Aorta (tissue), 5 donors: Measurements from ENCODE around the gene ARHGEF1. TPM values are rescaled to one million over a fixed set of nuclear protein-coding genes. Genes with fewer than 3 reads are reported as not detected.

Source experiments
- ATAC-seq: fragments of 200-7000 bp; cut with Tn5 transposase; one replicate; pipeline ENCODE4 v1.9.1; 2022; ENCODE audit warnings: moderate library complexity; ENCODE audit not compliant: low FRiP score
- DNase-seq, 2 donors: peaks; one replicate each; pipeline ENCODE4 v3.0.0-alpha.2; 2020
- H3K27ac ChIP-seq, 2 donors: one replicate each; pipeline ENCODE4 v1.5.1; 2013; ENCODE audit warnings: low read length in 2 of 2, mild to moderate bottlenecking in 2 of 2, moderate library complexity in 2 of 2, control low read depth in 1 of 2, inconsistent platforms in 1 of 2, low read depth in 1 of 2
- H3K27me3 ChIP-seq, 2 donors: one replicate each; pipeline ENCODE4 v1.6.1; 2013; ENCODE audit warnings: control low read depth in 1 of 2, low read length in 1 of 2, mild to moderate bottlenecking in 1 of 2, moderate library complexity in 1 of 2; ENCODE audit not compliant: insufficient read depth in 2 of 2, control insufficient read depth in 1 of 2
- H3K36me3 ChIP-seq, 2 donors: one replicate each; pipeline ENCODE4 v1.6.1; 2013; ENCODE audit warnings: control low read depth in 1 of 2, low read length in 1 of 2, mild to moderate bottlenecking in 1 of 2; ENCODE audit not compliant: insufficient read depth in 2 of 2, control insufficient read depth in 1 of 2
- H3K4me1 ChIP-seq, 2 donors: one replicate each; pipeline ENCODE4 v1.6.1; 2013; ENCODE audit warnings: low read length in 2 of 2, control low read depth in 1 of 2, mild to moderate bottlenecking in 1 of 2, moderate library complexity in 1 of 2; ENCODE audit not compliant: insufficient read depth in 2 of 2, control insufficient read depth in 1 of 2
- H3K4me3 ChIP-seq, 2 donors: one replicate each; pipeline ENCODE4 v1.5.1; 2013; ENCODE audit warnings: low read length in 2 of 2, control low read depth in 1 of 2, mild to moderate bottlenecking in 1 of 2
- H3K9me3 ChIP-seq: one replicate; pipeline ENCODE4 v1.6.1; 2013; ENCODE audit warnings: mild to moderate bottlenecking, low read length; ENCODE audit not compliant: control insufficient read depth
- WGBS, 2 donors: extraction: QIAGEN DNeasy Blood & Tissue Kit; methylation state at CpG; one replicate each; pipeline ENCODE4 v1.1.7; 2013; 5-methylcytosine and 5-hydroxymethylcytosine counted together
- intact Hi-C, 2 donors: fragments of 100-400 bp; cut with DNase I; formaldehyde crosslinking; loops; one replicate each; pipeline versions ENCODE4 v1.14.2 to v1.15.0; 2022
- polyA plus RNA-seq, 2 donors: library from polyadenylated mRNA; stranded (reverse); fragments of 200-250 nt; gene quantifications; one replicate each; pipeline ENCODE4 v1.2.3, GENCODE V29; 2013
- total RNA-seq, 2 donors: library from RNA; stranded (reverse); fragmentation: NEBNext Ultra II Directional; extraction: Animal tissue kit (Norgen Biotek cat#: 25700); gene quantifications; one replicate each; pipeline ENCODE4 v1.2.1, GENCODE V29; 2021
- donor health status: healthy with polysubstance abuse.
- donor health status: Bipolar disorder and iron deficiency.
- donor health status: DM: no; HTN: no; CAD: no.
- donor health status: DM: no; HTN: no; CAD: no.
- donor health status: DM: yes; HTN: yes; CAD: no.

The ARHGEF1 gene
- total and polyA plus RNA-seq, 4 donors, result 29.8 to 163 (median 116) TPM

GRCh38 chr19:41928754-41929535 lies 46.0 kb downstream of the ARHGEF1 start:
- Histone ChIP-seq H3K27ac (no peak overlapping the region), H3K36me3 (no peaks in the 10 kb centered on the region), H3K4me3 (no peak overlapping the region), H3K27me3 (peaks cover 0 to 3% of the 10 kb centered on the region in 2 donors), H3K4me1 (no peaks in the 10 kb centered on the region), H3K9me3 (peaks cover 5% of the 10 kb centered on the region)
- intact Hi-C loops, result no loop called here
- 3 to 5% methylated on average over 23 to 29 of the region's 29 CpGs for WGBS, 2 donors
- ATAC-seq (no peak), DNase-seq (no peak)

GRCh38 chr19:41929536-41930071 lies 46.6 kb downstream of the ARHGEF1 start:
- no peak for ATAC-seq
- 18 to 19% methylated on average over 14 of the region's 14 CpGs for WGBS, 2 donors
- H3K4me3 ChIP-seq, result no peak overlapping the region
- intact Hi-C loops, result no loop called here
- DNase-seq, result no peak
- peaks cover 5% of the 10 kb centered on the region for H3K9me3 ChIP-seq
- H3K4me1 ChIP-seq, result no peaks in the 10 kb centered on the region
- H3K27ac ChIP-seq, result no peak overlapping the region
- no peaks in the 10 kb centered on the region for H3K36me3 ChIP-seq
- peaks cover 0 to 3% of the 10 kb centered on the region in 2 donors for H3K27me3 ChIP-seq

- 18 to 22% methylated on average over 7 of the region's 7 CpGs for WGBS, 2 donors
- Histone ChIP-seq H3K27ac (no peak overlapping the region), H3K9me3 (peaks cover 5% of the 10 kb centered on the region), H3K4me1 (no peaks in the 10 kb centered on the region), H3K36me3 (no peaks in the 10 kb centered on the region), H3K4me3 (no peak overlapping the region), H3K27me3 (peaks cover 0 to 3% of the 10 kb centered on the region in 2 donors)
- ATAC-seq (no peak), DNase-seq (no peak)
- intact Hi-C loops, result no loop called here
Observed at GRCh38 chr19:41930322-41930722, 47.3 kb downstream of the ARHGEF1 start.

GRCh38 chr19:41930926-41931592 lies 48.1 kb downstream of the ARHGEF1 start:
- intact Hi-C loops, result no loop called here
- Histone ChIP-seq H3K4me1 (no peaks in the 10 kb centered on the region), H3K4me3 (no peak overlapping the region), H3K27ac (no peak overlapping the region), H3K36me3 (no peaks in the 10 kb centered on the region), H3K27me3 (peaks cover 0 to 3% of the 10 kb centered on the region in 2 donors), H3K9me3 (peaks cover 3% of the 10 kb centered on the region)
- ATAC-seq, result no peak
- no peak for DNase-seq
- WGBS, 2 donors, result 5 to 7% methylated on average over 17 of the region's 17 CpGs

- Histone ChIP-seq H3K27me3 (peaks cover 0 to 3% of the 10 kb centered on the region in 2 donors), H3K9me3 (no peaks in the 10 kb centered on the region), H3K4me1 (no peaks in the 10 kb centered on the region), H3K27ac (no peak overlapping the region), H3K36me3 (no peaks in the 10 kb centered on the region), H3K4me3 (no peak overlapping the region)
- 18 to 21% methylated on average over 11 of the region's 11 CpGs for WGBS, 2 donors
- intact Hi-C loops, result no loop called here
- ATAC-seq (no peak), DNase-seq (no peak)
Observed at GRCh38 chr19:41932259-41932719, 49.3 kb downstream of the ARHGEF1 start.

GRCh38 chr19:41932720-41933332 lies 49.8 kb downstream of the ARHGEF1 start:
- DNase-seq, result no peak
- Histone ChIP-seq H3K36me3 (no peaks in the 10 kb centered on the region), H3K27me3 (peaks cover 0 to 3% of the 10 kb centered on the region in 2 donors), H3K9me3 (no peaks in the 10 kb centered on the region), H3K4me1 (no peaks in the 10 kb centered on the region), H3K27ac (no peak overlapping the region), H3K4me3 (no peak overlapping the region)
- intact Hi-C loops, result no loop called here
- WGBS, 2 donors, result 13 to 14% methylated on average over 28 to 29 of the region's 29 CpGs
- ATAC-seq, result no peak

- Histone ChIP-seq H3K36me3 (no peaks in the 10 kb centered on the region), H3K9me3 (no peaks in the 10 kb centered on the region), H3K4me1 (no peaks in the 10 kb centered on the region), H3K27ac (no peak overlapping the region), H3K27me3 (peaks cover 0 to 2% of the 10 kb centered on the region in 2 donors), H3K4me3 (no peak overlapping the region)
- 71 to 79% methylated on average over 7 of the region's 7 CpGs for WGBS, 2 donors
- intact Hi-C loops, result no loop called here
- DNase-seq, result no peak
- no peak for ATAC-seq
Observed at GRCh38 chr19:41933693-41934426, 50.9 kb downstream of the ARHGEF1 start.

GRCh38 chr19:41934849-41935374 lies 51.9 kb downstream of the ARHGEF1 start:
- Histone ChIP-seq H3K27me3 (peaks cover 0 to 2% of the 10 kb centered on the region in 2 donors), H3K4me3 (no peak overlapping the region), H3K9me3 (no peaks in the 10 kb centered on the region), H3K4me1 (no peaks in the 10 kb centered on the region), H3K27ac (no peak overlapping the region), H3K36me3 (no peaks in the 10 kb centered on the region)
- 19 to 23% methylated on average over 7 of the region's 7 CpGs for WGBS, 2 donors
- intact Hi-C loops, result no loop called here
- DNase-seq (peak; percentile 76 to 85), ATAC-seq (peak; percentile 74)
